AG04449 (cell line): Measurements from ENCODE around the gene KCTD13.

Experiments
- CTCF ChIA-PET: fragments of 350-600 bp; formaldehyde crosslinking; extraction: SDS; loops from one replicate; lab custom pipeline; 2021; ENCODE audit warnings: antibody characterized with exemption; lab: Yijun Ruan, JAX
- POLR2A ChIA-PET: fragments of 400-600, 350-600 bp; formaldehyde crosslinking; extraction: SDS; loops from one replicate; lab custom pipeline; 2020; ENCODE audit warnings: antibody characterized with exemption, inconsistent platforms; lab: Yijun Ruan, JAX
- DNase-seq: peaks from one replicate; pipeline ENCODE4 v3.0.0-alpha.2; 2010; ENCODE audit warnings: low read depth, low spot score
- H3K4me3 ChIP-seq: 2 replicates; pipeline ENCODE4 v1.5.1; 2011; ENCODE audit warnings: low read depth, mild to moderate bottlenecking, control low read depth, low read length
- TF ChIP-seq, protein P1 (sequence below): IDR thresholded peaks from one replicate; pipeline ENCODE4 v1.5.1; 2011; ENCODE audit warnings: mild to moderate bottlenecking, moderate library complexity, low read length, control low read depth, inconsistent platforms; ENCODE audit not compliant: insufficient read depth; ENCODE audit errors: missing control alignments

KCTD13 gene

DNA sequence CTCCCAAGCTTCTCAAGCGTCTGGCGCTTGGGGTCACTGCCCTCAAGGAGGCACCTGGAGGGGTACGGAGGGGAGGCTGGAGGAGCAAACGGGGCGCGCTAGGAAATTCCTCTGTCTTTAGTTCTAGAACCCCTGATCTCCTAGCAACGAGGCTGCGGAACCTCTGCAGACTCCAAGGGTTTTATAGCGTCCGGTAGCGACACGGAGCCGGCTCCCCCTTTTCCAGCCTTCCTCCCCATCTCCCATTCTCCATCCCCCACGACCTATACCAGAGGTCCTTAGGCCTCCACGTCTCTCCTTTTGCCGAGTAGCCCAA is 62.4 kb downstream of the KCTD13 start:
- TF ChIP-seq, protein P1, sequence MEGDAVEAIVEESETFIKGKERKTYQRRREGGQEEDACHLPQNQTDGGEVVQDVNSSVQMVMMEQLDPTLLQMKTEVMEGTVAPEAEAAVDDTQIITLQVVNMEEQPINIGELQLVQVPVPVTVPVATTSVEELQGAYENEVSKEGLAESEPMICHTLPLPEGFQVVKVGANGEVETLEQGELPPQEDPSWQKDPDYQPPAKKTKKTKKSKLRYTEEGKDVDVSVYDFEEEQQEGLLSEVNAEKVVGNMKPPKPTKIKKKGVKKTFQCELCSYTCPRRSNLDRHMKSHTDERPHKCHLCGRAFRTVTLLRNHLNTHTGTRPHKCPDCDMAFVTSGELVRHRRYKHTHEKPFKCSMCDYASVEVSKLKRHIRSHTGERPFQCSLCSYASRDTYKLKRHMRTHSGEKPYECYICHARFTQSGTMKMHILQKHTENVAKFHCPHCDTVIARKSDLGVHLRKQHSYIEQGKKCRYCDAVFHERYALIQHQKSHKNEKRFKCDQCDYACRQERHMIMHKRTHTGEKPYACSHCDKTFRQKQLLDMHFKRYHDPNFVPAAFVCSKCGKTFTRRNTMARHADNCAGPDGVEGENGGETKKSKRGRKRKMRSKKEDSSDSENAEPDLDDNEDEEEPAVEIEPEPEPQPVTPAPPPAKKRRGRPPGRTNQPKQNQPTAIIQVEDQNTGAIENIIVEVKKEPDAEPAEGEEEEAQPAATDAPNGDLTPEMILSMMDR, result no peak
- ChIA-PET POLR2A (interaction anchor here (1.9 to 2.0 kb wide), 2 partner anchors 47 to 98 kb away, joined by 4 to 5 read pairs; partner anchors contain the start of genes PAGR1 and TMEM219), CTCF (interaction anchor here (1.1 to 7.3 kb wide), 9 partner anchors 9 to 165 kb away, joined by 3 to 63 read pairs (median 3); no protein-coding TSS in a partner anchor)
- DNase-seq, result no peak
- peak overlapping the region; percentile 44 for H3K4me3 ChIP-seq

DNA sequence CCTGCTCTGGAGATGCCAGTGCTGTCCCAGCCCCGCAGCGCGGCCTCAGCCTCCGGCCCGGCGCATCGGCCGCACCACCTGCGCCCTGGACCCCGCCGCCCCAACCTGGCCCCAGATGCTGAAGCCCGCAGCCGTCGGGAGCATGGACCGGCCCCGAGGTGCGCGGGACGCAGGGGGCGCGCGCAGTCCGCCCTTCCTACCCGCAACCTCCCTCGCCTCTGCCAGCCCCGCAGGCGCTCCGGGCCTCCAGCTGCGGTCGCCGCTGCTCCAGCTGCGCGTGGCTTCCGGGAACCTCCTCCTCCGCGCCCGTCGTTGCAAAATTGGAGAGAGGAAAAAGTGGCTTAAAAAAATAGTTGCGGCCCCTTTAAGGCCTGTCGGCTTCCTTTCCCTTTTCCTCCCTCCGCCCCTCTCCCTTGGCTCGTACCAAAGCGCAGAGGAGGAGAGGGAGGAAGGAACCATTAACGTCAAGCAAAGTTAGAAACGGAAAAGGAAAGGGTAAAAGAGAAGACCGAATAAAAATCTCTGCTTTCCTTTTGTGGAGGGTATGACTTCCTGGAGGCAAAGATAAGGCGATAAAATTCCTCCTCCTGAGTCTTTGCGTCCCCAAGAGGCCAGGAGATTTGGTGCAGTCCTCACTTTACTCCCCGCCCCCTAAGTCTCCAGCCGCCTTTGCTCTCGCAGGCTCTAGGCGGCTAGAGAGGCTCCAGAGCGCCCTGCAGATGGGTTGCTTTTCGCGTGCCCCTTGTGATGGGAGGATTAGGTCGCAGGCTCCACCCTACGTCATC is 63.0 kb downstream of the KCTD13 start, which contains the start of gene CDIPT:
Gene CDIPT (minus strand): TSS at position 343 of the 785 bp plus-strand sequence. CDS start 369 bp downstream, outside the sequence.
- peak; percentile 84 for DNase-seq
- H3K4me3 ChIP-seq, result peak within 1 kb of the TSS; percentile 93
- CTCF ChIA-PET, result interaction anchor here (0.7 to 7.3 kb wide), 10 partner anchors 10 to 164 kb away, joined by 3 to 63 read pairs (median 3); no protein-coding TSS in a partner anchor
- POLR2A ChIA-PET, result interaction anchor here (1.9 to 2.0 kb wide), 2 partner anchors 47 to 99 kb away, joined by 4 to 5 read pairs; partner anchors contain the start of genes PAGR1 and TMEM219
- TF ChIP-seq, protein P1, result peak; percentile 89

DNA sequence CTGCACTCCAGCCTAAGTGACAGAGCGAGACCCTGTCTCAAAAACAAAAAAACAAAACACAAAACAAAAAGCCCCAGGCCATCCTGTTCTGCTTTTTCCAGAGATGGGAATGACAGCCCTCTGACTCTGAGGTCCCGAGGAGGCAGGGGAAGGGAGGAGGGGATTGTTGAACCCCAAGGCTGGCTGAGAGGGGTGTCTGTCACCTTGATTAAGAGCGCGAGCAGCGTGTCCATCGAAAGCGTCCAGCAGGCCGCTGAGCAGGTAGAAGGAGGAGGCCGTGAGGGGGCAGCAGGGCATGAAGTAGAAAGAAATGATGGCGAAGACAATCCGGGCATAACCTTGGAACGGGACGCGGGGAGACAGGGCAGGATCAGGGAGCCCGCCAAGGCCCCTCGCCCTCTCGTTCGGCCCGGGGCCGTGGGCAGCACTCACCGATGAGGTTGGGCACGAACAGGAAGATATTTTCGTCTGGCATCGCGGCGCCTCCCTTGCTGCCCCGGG is 63.6 kb downstream of the KCTD13 start:
- no peak for DNase-seq
- ChIA-PET POLR2A (interaction anchor here (1.9 to 2.0 kb wide), 2 partner anchors 46 to 99 kb away, joined by 4 to 5 read pairs; partner anchors contain the start of genes PAGR1 and TMEM219), CTCF (interaction anchor here (0.7 to 7.3 kb wide), 6 partner anchors 15 to 142 kb away, joined by 3 to 63 read pairs (median 4); partner anchors contain the start of gene SEZ6L2)
- H3K4me3 ChIP-seq, result peak overlapping the region; percentile 93
- TF ChIP-seq, protein P1, result peak; percentile 22

DNA sequence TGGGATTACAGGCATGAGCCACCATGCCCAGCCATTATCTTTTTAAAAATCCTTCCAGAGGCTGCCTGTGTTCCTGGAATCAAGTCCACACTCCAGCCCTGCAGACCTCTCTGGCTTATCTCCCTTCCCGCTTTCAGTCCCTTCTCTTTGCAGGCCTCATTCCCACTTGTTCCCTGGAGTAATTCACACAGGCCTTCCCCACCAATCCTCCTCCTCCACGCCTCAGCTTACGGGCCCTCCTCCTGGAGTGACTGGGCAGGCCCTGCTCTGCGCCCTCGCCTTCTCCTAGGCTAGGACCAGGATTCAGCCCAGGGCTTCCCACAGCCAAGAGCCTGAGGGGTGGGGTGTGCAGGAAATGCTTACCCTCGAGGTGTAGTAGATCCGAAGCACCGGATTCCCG is 65.8 kb downstream of the KCTD13 start:
- no peak overlapping the region for H3K4me3 ChIP-seq
- TF ChIP-seq, protein P1, result no peak
- CTCF ChIA-PET, result interaction anchor here (7.3 kb wide), 1 partner anchor 12 kb away, joined by 63 read pairs; no protein-coding TSS in a partner anchor
- POLR2A ChIA-PET, result no interaction called here
- no peak for DNase-seq

DNA sequence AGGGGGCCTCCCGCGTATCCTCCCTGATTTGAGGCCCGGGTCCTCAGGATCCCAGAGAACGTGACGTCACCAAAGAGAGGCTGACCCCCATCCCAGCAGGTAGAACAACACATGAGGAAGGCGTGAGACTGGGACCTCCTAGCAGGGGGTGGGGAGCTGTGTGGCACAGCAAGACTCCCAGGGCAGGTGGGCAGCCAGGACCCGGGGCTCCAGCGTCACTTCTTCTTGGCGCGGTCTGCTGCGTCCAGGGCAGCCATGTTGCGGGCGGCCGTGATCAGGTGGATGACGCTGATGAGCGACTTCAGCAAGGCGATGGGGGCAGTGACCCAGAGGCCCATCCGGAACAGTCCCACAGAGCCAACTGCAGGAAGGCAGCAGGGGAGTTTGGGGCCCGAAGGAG is 67.1 kb downstream of the KCTD13 start:
- POLR2A ChIA-PET, result no interaction called here

More for the DNA sequence above, 67.1 kb downstream of the KCTD13 start:
- TF ChIP-seq, protein P1, result no peak
- DNase-seq, result no peak
- CTCF ChIA-PET, result interaction anchor here (1.3 to 7.3 kb wide), 2 partner anchors 11 to 174 kb away, joined by 3 to 63 read pairs; no protein-coding TSS in a partner anchor
- H3K4me3 ChIP-seq, result no peak overlapping the region
